HEK293 (cell line): ENCODE results near the gene CLK2.
A peak's percentile ranks its signal among the peaks of the same experiment; 100 is the strongest.
"Not testable (repeated sequence)": the region's sequence is repeated elsewhere in the genome, so short reads cannot be mapped to it uniquely, and the experiment has no call there.

ENCODE experiments used
- CTCF ChIA-PET: fragments of 350-600 bp; formaldehyde crosslinking; extraction: SDS; loops from one replicate; lab custom pipeline; 2021; ENCODE audit warnings: antibody characterized with exemption; lab: Yijun Ruan, JAX
- POLR2A ChIA-PET: fragments of 300-600 bp; formaldehyde crosslinking; extraction: SDS; loops from one replicate; lab custom pipeline; 2020; ENCODE audit warnings: antibody characterized with exemption, inconsistent platforms; lab: Yijun Ruan, JAX
- H3K27ac ChIP-seq: fragments of 200-500 bp; sonication (Bioruptor generic); 2 replicates; pipeline ENCODE4 v1.5.1; 2014; ENCODE audit warnings: low read depth, low read length, control low read depth, inconsistent platforms; ENCODE audit errors: extremely low read depth
- H3K36me3 ChIP-seq, 2 experiments: fragments of 200-500 bp in 1 of 2; sonication (Bioruptor generic) in 1 of 2; 1 replicate in 1 of 2; 2 replicates in 1 of 2; pipeline ENCODE4 v1.5.1; 2014 to 2017; ENCODE audit warnings: inconsistent platforms in 2 of 2, low read length in 2 of 2; ENCODE audit not compliant: control insufficient read depth in 2 of 2, insufficient read depth in 1 of 2
- H3K4me1 ChIP-seq: fragments of 200-500 bp; sonication (Bioruptor generic); 2 replicates; pipeline ENCODE4 v1.5.1; 2014; ENCODE audit warnings: mild to moderate bottlenecking, low read length, inconsistent platforms; ENCODE audit not compliant: control insufficient read depth, insufficient read depth
- H3K4me3 ChIP-seq: 2 replicates; pipeline ENCODE4 v1.5.1; 2011; ENCODE audit warnings: low read depth, mild to moderate bottlenecking, control low read depth, low read length, moderate library complexity
- H3K9me3 ChIP-seq: fragments of 200-500 bp; sonication (Bioruptor generic); 2 replicates; pipeline ENCODE4 v1.5.1; 2014; ENCODE audit warnings: low read depth, low read length, inconsistent platforms; ENCODE audit not compliant: control insufficient read depth, insufficient read depth
- AEBP2 ChIP-seq: fragments of 450-650 bp; formaldehyde crosslinking; IDR thresholded peaks from 2 replicates; pipeline ENCODE4 v1.5.1; 2016; ENCODE audit warnings: missing biosample characterization, missing genetic modification characterization, borderline replicate concordance
- GLI4 ChIP-seq: fragments of 450-650 bp; formaldehyde crosslinking; IDR thresholded peaks from 2 replicates; pipeline ENCODE4 v1.5.1; 2016; ENCODE audit warnings: missing biosample characterization, missing genetic modification characterization
- HOXA7 ChIP-seq: sonication (generic); formaldehyde crosslinking; IDR thresholded peaks from 2 replicates; pipeline ENCODE4 v1.8.1; 2022; ENCODE audit warnings: missing genetic modification reagents, borderline replicate concordance
- PRDM1 ChIP-seq: fragments of 450-650 bp; formaldehyde crosslinking; IDR thresholded peaks from 2 replicates; pipeline ENCODE4; 2016; ENCODE audit warnings: missing biosample characterization, missing genetic modification characterization
- ZBTB10 ChIP-seq: fragments of 450-650 bp; formaldehyde crosslinking; IDR thresholded peaks from 2 replicates; pipeline ENCODE4 v1.5.1; 2016; ENCODE audit warnings: missing biosample characterization, missing genetic modification characterization
- ZBTB21 ChIP-seq: fragments of 450-650 bp; formaldehyde crosslinking; IDR thresholded peaks from 2 replicates; pipeline ENCODE4 v1.5.1; 2017; ENCODE audit warnings: missing biosample characterization, missing genetic modification characterization
- ZBTB48 ChIP-seq: fragments of 450-650 bp; formaldehyde crosslinking; IDR thresholded peaks from 2 replicates; pipeline ENCODE4 v1.5.1; 2016; ENCODE audit warnings: missing biosample characterization, missing genetic modification characterization
- ZNF121 ChIP-seq: fragments of 450-650 bp; formaldehyde crosslinking; IDR thresholded peaks from 2 replicates; pipeline ENCODE4 v1.5.1; 2016; ENCODE audit warnings: missing biosample characterization, missing genetic modification characterization
- ZNF132 ChIP-seq: fragments of 450-650 bp; formaldehyde crosslinking; IDR thresholded peaks from 2 replicates; pipeline ENCODE4 v1.5.1; 2017; ENCODE audit warnings: missing biosample characterization, missing genetic modification characterization, borderline replicate concordance
- ZNF133 ChIP-seq: fragments of 450-650 bp; formaldehyde crosslinking; IDR thresholded peaks from 2 replicates; pipeline ENCODE4 v1.5.1; 2016; ENCODE audit warnings: missing biosample characterization, missing genetic modification characterization
- ZNF155 ChIP-seq: fragments of 450-650 bp; formaldehyde crosslinking; IDR thresholded peaks from 2 replicates; pipeline ENCODE4 v1.5.1; 2016; ENCODE audit warnings: missing biosample characterization, missing genetic modification characterization
- ZNF18 ChIP-seq: fragments of 450-650 bp; formaldehyde crosslinking; IDR thresholded peaks from 2 replicates; pipeline ENCODE4 v1.5.1; 2016; ENCODE audit warnings: missing biosample characterization, missing genetic modification characterization
- ZNF335 ChIP-seq: fragments of 450-650 bp; formaldehyde crosslinking; conservative IDR thresholded peaks from 2 replicates; pipeline ENCODE4 v1.5.1; 2016; ENCODE audit warnings: missing biosample characterization, missing genetic modification characterization
- ZNF394 ChIP-seq: fragments of 450-650 bp; formaldehyde crosslinking; IDR thresholded peaks from 2 replicates; pipeline ENCODE4 v1.5.1; 2016; ENCODE audit warnings: missing biosample characterization, missing genetic modification characterization, mild to moderate bottlenecking, moderate library complexity, borderline replicate concordance
- ZNF423 ChIP-seq: fragments of 450-650 bp; formaldehyde crosslinking; IDR thresholded peaks from 2 replicates; pipeline ENCODE4 v1.5.1; 2016; ENCODE audit warnings: missing biosample characterization, missing genetic modification characterization
- ZNF629 ChIP-seq: fragments of 450-650 bp; formaldehyde crosslinking; IDR thresholded peaks from 2 replicates; pipeline ENCODE4 v1.5.1; 2017; ENCODE audit warnings: missing biosample characterization, missing genetic modification characterization
- ZNF701 ChIP-seq: fragments of 450-650 bp; formaldehyde crosslinking; IDR thresholded peaks from 2 replicates; pipeline ENCODE4 v1.5.1; 2016; ENCODE audit warnings: missing biosample characterization, missing genetic modification characterization
- ZNF785 ChIP-seq: fragments of 450-650 bp; formaldehyde crosslinking; IDR thresholded peaks from 2 replicates; pipeline ENCODE4 v1.5.1; 2016; ENCODE audit warnings: missing biosample characterization, missing genetic modification characterization
- ZNF837 ChIP-seq: fragments of 450-650 bp; formaldehyde crosslinking; IDR thresholded peaks from 2 replicates; pipeline ENCODE4 v1.5.1; 2016; ENCODE audit warnings: missing biosample characterization, missing genetic modification characterization
- ZNF843 ChIP-seq: fragments of 450-650 bp; formaldehyde crosslinking; IDR thresholded peaks from 2 replicates; pipeline ENCODE4 v1.5.1; 2016; ENCODE audit warnings: missing biosample characterization, missing genetic modification characterization
- TF ChIP-seq, protein P1 (sequence below): IDR thresholded peaks from 2 replicates; pipeline ENCODE4 v1.6.1; 2011; ENCODE audit warnings: mild to moderate bottlenecking, low read depth, low read length, borderline replicate concordance

The CLK2 gene

GRCh38 chr1:155246796-155247195 is 26.5 kb downstream of the CLK2 start:
- H3K9me3 ChIP-seq, POLR2A ChIA-PET, H3K4me3 ChIP-seq, H3K4me1 ChIP-seq, H3K27ac ChIP-seq, CTCF ChIA-PET: not testable (repeated sequence)
- peak; percentile 97 for TF ChIP-seq ZNF121 (tag by site-specific recombination)
- peaks cover 13 to 45% of the 10 kb centered on the region in 2 experiments; a peak in 2 of 3 replicates for H3K36me3 ChIP-seq

GRCh38 chr1:155245163-155245524 is 28.2 kb downstream of the CLK2 start:
- POLR2A ChIA-PET = interaction anchor here (0.7 to 2.6 kb wide), 7 partner anchors 9 to 79 kb away, joined by 3 to 11 read pairs (median 3); partner anchors contain the start of genes ENTREP3, KRTCAP2 and SCAMP3

DNA sequence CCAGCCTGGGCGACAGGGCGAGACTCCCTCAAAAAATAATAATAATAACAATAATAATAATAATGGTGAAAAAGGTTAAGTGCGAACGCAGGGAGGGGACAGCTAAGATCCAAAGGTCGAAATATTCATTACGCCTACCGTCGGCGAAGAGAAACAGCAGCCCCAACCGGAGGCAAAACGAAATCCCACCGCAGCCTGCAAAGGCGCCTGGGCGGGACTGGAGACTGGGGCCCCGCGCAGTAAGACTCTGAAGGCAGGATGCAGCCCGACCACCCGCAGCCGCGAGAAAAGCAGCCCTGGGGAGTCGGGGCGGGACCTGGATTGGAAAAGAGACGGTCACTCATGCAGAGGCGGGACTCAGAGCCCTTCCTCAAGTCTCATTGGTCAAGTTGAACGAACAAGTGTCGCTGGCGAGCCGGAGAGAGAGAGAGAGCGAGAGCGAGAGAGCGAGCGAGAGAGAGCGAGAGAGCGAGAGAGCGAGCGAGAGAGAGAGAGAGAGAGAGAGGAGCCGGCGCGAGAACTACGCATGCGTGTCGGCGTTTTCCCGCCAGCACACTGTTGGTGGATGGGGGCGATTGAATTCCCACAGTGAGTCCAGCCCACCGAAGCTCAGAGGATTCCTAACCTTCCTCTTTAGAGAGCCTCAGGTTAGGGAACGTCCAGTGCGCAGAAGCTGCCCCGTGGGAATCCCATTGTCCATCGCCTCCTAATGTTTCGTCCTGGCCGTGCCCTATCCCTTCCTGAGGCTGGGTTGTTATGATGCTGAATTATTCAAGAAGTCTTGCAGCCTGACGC is 28.7 kb downstream of the CLK2 start:
- CTCF ChIA-PET = interaction anchor here (0.6 to 1.9 kb wide), 5 partner anchors 30 to 78 kb away, joined by 3 to 9 read pairs (median 4); no protein-coding TSS in a partner anchor
- H3K27ac ChIP-seq = peak overlapping the region; percentile 56
- peak; percentile 99 for TF ChIP-seq ZNF423 (tag by site-specific recombination)
- peak; percentile 97 for TF ChIP-seq ZNF18 (tag by site-specific recombination)
- 0 out of 2 replicates have a peak, but pooled peaks have one; percentile 60 for TF ChIP-seq ZNF837 (tag by site-specific recombination)
- peak; percentile 100 for TF ChIP-seq GLI4 (tag by site-specific recombination)
- TF ChIP-seq ZNF701 (tag by site-specific recombination) = peak; percentile 82; the same call in 1 of the 2 replicates
- peak; percentile 74 for TF ChIP-seq ZNF133 (tag by site-specific recombination)
- peak; percentile 97 for TF ChIP-seq ZBTB10 (tag by site-specific recombination)
- TF ChIP-seq ZNF155 = peak; percentile 96
- TF ChIP-seq ZNF785 = peak; percentile 100
- peak; percentile 98 for TF ChIP-seq ZBTB21 (tag by site-specific recombination)
- TF ChIP-seq ZNF843 = peak; percentile 99
- peak; percentile 97 for TF ChIP-seq ZNF394 (tag by site-specific recombination)

More at GRCh38 chr1:155245163-155245524, 28.2 kb downstream of the CLK2 start:
- H3K27ac ChIP-seq = peak overlapping the region; percentile 56
- peaks cover 5% of the 10 kb centered on the region; the same call in 1 of the 2 replicates for H3K4me1 ChIP-seq
- H3K4me3 ChIP-seq = peak overlapping the region; percentile 33
- H3K9me3 ChIP-seq = no peaks in the 10 kb centered on the region
- TF ChIP-seq, protein P1, sequence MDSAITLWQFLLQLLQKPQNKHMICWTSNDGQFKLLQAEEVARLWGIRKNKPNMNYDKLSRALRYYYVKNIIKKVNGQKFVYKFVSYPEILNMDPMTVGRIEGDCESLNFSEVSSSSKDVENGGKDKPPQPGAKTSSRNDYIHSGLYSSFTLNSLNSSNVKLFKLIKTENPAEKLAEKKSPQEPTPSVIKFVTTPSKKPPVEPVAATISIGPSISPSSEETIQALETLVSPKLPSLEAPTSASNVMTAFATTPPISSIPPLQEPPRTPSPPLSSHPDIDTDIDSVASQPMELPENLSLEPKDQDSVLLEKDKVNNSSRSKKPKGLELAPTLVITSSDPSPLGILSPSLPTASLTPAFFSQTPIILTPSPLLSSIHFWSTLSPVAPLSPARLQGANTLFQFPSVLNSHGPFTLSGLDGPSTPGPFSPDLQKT = no peak
- TF ChIP-seq AEBP2 (tag by site-specific recombination) = no peak
- TF ChIP-seq ZBTB48 (tag by site-specific recombination) = 0 out of 2 replicates have a peak, but pooled peaks have one; percentile 5
- peak; percentile 76 for TF ChIP-seq ZNF335 (tag by site-specific recombination)
- TF ChIP-seq ZNF629 (tag by site-specific recombination) = no peak
- no peak for TF ChIP-seq ZNF132
- no peak for TF ChIP-seq HOXA7 (CRISPR knock-in tag)
- TF ChIP-seq PRDM1 (tag by site-specific recombination) = no peak
- CTCF ChIA-PET = interaction anchor here (0.5 to 1.4 kb wide), 5 partner anchors 11 to 77 kb away, joined by 3 to 5 read pairs (median 4); partner anchors contain the start of gene ENTREP3
- peaks cover 13 to 32% of the 10 kb centered on the region in 2 experiments; a peak in 2 of 3 replicates for H3K36me3 ChIP-seq

More for the DNA sequence above, 28.7 kb downstream of the CLK2 start:
- Histone ChIP-seq H3K36me3 (peaks cover 9 to 32% of the 10 kb centered on the region in 2 experiments; a peak in 2 of 3 replicates), H3K9me3 (no peaks in the 10 kb centered on the region), H3K4me3 (peak overlapping the region; percentile 48), H3K4me1 (peaks cover 5% of the 10 kb centered on the region; the same call in 1 of the 2 replicates)
- POLR2A ChIA-PET = interaction anchor here (0.6 to 2.6 kb wide), 11 partner anchors 10 to 461 kb away, joined by 3 to 11 read pairs (median 4); partner anchors contain the start of genes ENTREP3, KRTCAP2, SCAMP3 and THBS3
